ENCODE measurements around the gene ATP11B. TPM values are rescaled to one million over a fixed set of nuclear protein-coding genes. Genes with fewer than 3 reads are reported as not detected.
A peak's percentile ranks its signal among the peaks of the same experiment; 100 is the strongest.

The ATP11B gene
- total RNA-seq, 1 experiment from 2014 or later: 84.0 TPM

- no peak overlapping the region for H3K4me3 Mint-ChIP-seq (ENCODE audit: low read depth, unreplicated experiment)
- BruUV-seq (replicated peaks): no TSS peak
- intact Hi-C loops (cut with micrococcal nuclease; ENCODE audit: unreplicated experiment): no loop called here
Observed at GRCh38 chr3:182914341-182914740, 121.0 kb downstream of the ATP11B start.

GRCh38 chr3:182917134-182917533 lies 123.8 kb downstream of the ATP11B start:
- CTCF ChIA-PET: no interaction called here
- DNase-seq: no peak
- TF ChIP-seq CTCF (IDR thresholded peaks at IDR 0.05; ENCODE audit: unreplicated experiment): no peak
- Mint-ChIP-seq H3K36me3 (ENCODE audit: insufficient read depth, unreplicated experiment) (peaks cover 7% of the 10 kb centered on the region), H3K4me3 (ENCODE audit: low read depth, unreplicated experiment) (no peak overlapping the region), H3K9me3 (ENCODE audit: low read depth, unreplicated experiment) (no peaks in the 10 kb centered on the region), H3K4me1 (ENCODE audit: low read depth, unreplicated experiment) (peaks cover 16% of the 10 kb centered on the region), H3K27ac (ENCODE audit: unreplicated experiment) (no peak overlapping the region), H3K27me3 (ENCODE audit: unreplicated experiment) (no peaks in the 10 kb centered on the region)
- intact Hi-C loops (cut with micrococcal nuclease; ENCODE audit: unreplicated experiment): no loop called here
- no TSS peak for BruUV-seq (replicated peaks)

More at GRCh38 chr3:182914341-182914740, 121.0 kb downstream of the ATP11B start:
- Mint-ChIP-seq H3K27ac (ENCODE audit: unreplicated experiment) (no peak overlapping the region), H3K27me3 (ENCODE audit: unreplicated experiment) (no peaks in the 10 kb centered on the region), H3K36me3 (ENCODE audit: insufficient read depth, unreplicated experiment) (no peaks in the 10 kb centered on the region), H3K4me1 (ENCODE audit: low read depth, unreplicated experiment) (no peaks in the 10 kb centered on the region), H3K9me3 (ENCODE audit: low read depth, unreplicated experiment) (no peaks in the 10 kb centered on the region)
- CTCF ChIA-PET: no interaction called here
- no peak for DNase-seq
- TF ChIP-seq CTCF (IDR thresholded peaks at IDR 0.05; ENCODE audit: unreplicated experiment): no peak

GRCh38 chr3:182919866-182920357 lies 126.6 kb downstream of the ATP11B start:
- Mint-ChIP-seq H3K9me3 (ENCODE audit: low read depth, unreplicated experiment) (no peaks in the 10 kb centered on the region), H3K27ac (ENCODE audit: unreplicated experiment) (no peak overlapping the region)
- CTCF ChIA-PET: interaction anchor here (0.9 kb wide), 1 partner anchor 51 kb away, joined by 3 read pairs; no protein-coding TSS in a partner anchor

GRCh38 chr3:182920515-182921084 lies 127.3 kb downstream of the ATP11B start:
- Mint-ChIP-seq H3K36me3 (ENCODE audit: insufficient read depth, unreplicated experiment) (peaks cover 20% of the 10 kb centered on the region), H3K4me3 (ENCODE audit: low read depth, unreplicated experiment) (peak overlapping the region; percentile 24), H3K27ac (ENCODE audit: unreplicated experiment) (peak overlapping the region; percentile 76)

More at GRCh38 chr3:182919866-182920357, 126.6 kb downstream of the ATP11B start:
- no peak for TF ChIP-seq CTCF (IDR thresholded peaks at IDR 0.05; ENCODE audit: unreplicated experiment)
- H3K27me3 Mint-ChIP-seq (ENCODE audit: unreplicated experiment): no peaks in the 10 kb centered on the region
- H3K4me1 Mint-ChIP-seq (ENCODE audit: low read depth, unreplicated experiment): peaks cover 16% of the 10 kb centered on the region
- intact Hi-C loops (cut with micrococcal nuclease; ENCODE audit: unreplicated experiment): no loop called here
- peaks cover 14% of the 10 kb centered on the region for H3K36me3 Mint-ChIP-seq (ENCODE audit: insufficient read depth, unreplicated experiment)
- no TSS peak for BruUV-seq (replicated peaks)
- no peak overlapping the region for H3K4me3 Mint-ChIP-seq (ENCODE audit: low read depth, unreplicated experiment)
- DNase-seq: no peak

More at GRCh38 chr3:182920515-182921084, 127.3 kb downstream of the ATP11B start:
- Mint-ChIP-seq H3K27me3 (ENCODE audit: unreplicated experiment) (no peaks in the 10 kb centered on the region), H3K9me3 (ENCODE audit: low read depth, unreplicated experiment) (no peaks in the 10 kb centered on the region), H3K4me1 (ENCODE audit: low read depth, unreplicated experiment) (peaks cover 16% of the 10 kb centered on the region)
- intact Hi-C loops (cut with micrococcal nuclease; ENCODE audit: unreplicated experiment): no loop called here
- BruUV-seq (replicated peaks): no TSS peak
- no peak for TF ChIP-seq CTCF (IDR thresholded peaks at IDR 0.05; ENCODE audit: unreplicated experiment)
- DNase-seq: peak; percentile 51
- CTCF ChIA-PET: no interaction called here

Data from Calu3 (cell line).